Neural cell (in vitro differentiated cells): ENCODE data around the gene DPF3. TPM values are rescaled to one million over a fixed set of nuclear protein-coding genes. Genes with fewer than 3 reads are reported as not detected.

Source experiments
- H2AFZ ChIP-seq: fragments of 200-600, 300-800 bp; sonication (generic), shearing (Covaris generic); 2 replicates; pipeline ENCODE4 v1.6.0; 2014; ENCODE audit warnings: low read depth, mild to moderate bottlenecking, antibody characterized with exemption, low read length, moderate library complexity
- H3F3A ChIP-seq: fragments of 200-600 bp; shearing (Covaris generic); 2 replicates; pipeline ENCODE4 v1.6.1; 2016; ENCODE audit warnings: mild to moderate bottlenecking, moderate library complexity, mixed read lengths, antibody characterized with exemption, low read length; ENCODE audit not compliant: insufficient read depth, poor library complexity, severe bottlenecking
- H3K27ac ChIP-seq: fragments of 200-600, 300-800 bp; sonication (generic), shearing (Covaris generic); 2 replicates; pipeline ENCODE4 v1.5.1; 2014; ENCODE audit warnings: mild to moderate bottlenecking, low read length, moderate library complexity
- H3K27me3 ChIP-seq: fragments of 300-800, 200-600 bp; sonication (generic), shearing (Covaris generic); 2 replicates; pipeline ENCODE4 v1.6.0; 2014; ENCODE audit warnings: mild to moderate bottlenecking, low read depth, low read length, moderate library complexity; ENCODE audit not compliant: insufficient read depth
- H3K36me3 ChIP-seq: fragments of 300-800, 200-600 bp; sonication (generic), shearing (Covaris generic); 2 replicates; pipeline ENCODE4 v1.5.1; 2014; ENCODE audit warnings: mild to moderate bottlenecking, antibody characterized with exemption, low read length, moderate library complexity; ENCODE audit not compliant: insufficient read depth
- H3K4me2 ChIP-seq: fragments of 300-800, 200-600 bp; sonication (generic), shearing (Covaris generic); 2 replicates; pipeline ENCODE4 v1.6.0; 2014; ENCODE audit warnings: mild to moderate bottlenecking, low read length
- H3K4me3 ChIP-seq: fragments of 300-800, 200-600 bp; sonication (generic), shearing (Covaris generic); 2 replicates; pipeline ENCODE4 v1.5.1; 2014; ENCODE audit warnings: mild to moderate bottlenecking, low read length, moderate library complexity
- H3K79me2 ChIP-seq: fragments of 200-600 bp; shearing (Covaris generic); replicated peaks from 2 replicates; pipeline ENCODE4 v1.6.0; 2014; ENCODE audit warnings: mild to moderate bottlenecking, low read length, moderate library complexity; ENCODE audit not compliant: insufficient read depth
- H3K9ac ChIP-seq: fragments of 300-800, 200-600 bp; sonication (generic), shearing (Covaris generic); 2 replicates; pipeline ENCODE4 v1.6.1; 2016; ENCODE audit warnings: mild to moderate bottlenecking, low read length, mixed read lengths
- H3K9me2 ChIP-seq: fragments of 200-600 bp; shearing (Covaris generic); 2 replicates; pipeline ENCODE4 v1.6.1; 2016; ENCODE audit warnings: mild to moderate bottlenecking, low read length, mixed read lengths; ENCODE audit not compliant: insufficient read depth
- H3K9me3 ChIP-seq: fragments of 200-600, 300-800 bp; sonication (generic), shearing (Covaris generic); 2 replicates; pipeline ENCODE4 v1.6.1; 2016; ENCODE audit warnings: mild to moderate bottlenecking, mixed run types, low read length, moderate library complexity, mixed read lengths
- H4K20me1 ChIP-seq: fragments of 200-600 bp; shearing (Covaris generic); 2 replicates; pipeline ENCODE4 v1.6.1; 2016; ENCODE audit warnings: mild to moderate bottlenecking, mixed run types; ENCODE audit not compliant: insufficient read depth
- EP300 ChIP-seq: fragments of 450-650 bp; conservative IDR thresholded peaks from 2 replicates; pipeline ENCODE4 v1.6.1; 2014; ENCODE audit warnings: antibody characterized with exemption, mild to moderate bottlenecking, moderate library complexity; ENCODE audit not compliant: poor library complexity, severe bottlenecking
- EZH2 ChIP-seq: fragments of 200-600, 300-800 bp; shearing (Covaris generic), sonication (generic); IDR thresholded peaks from 2 replicates; pipeline ENCODE4 v1.6.1; 2014; ENCODE audit warnings: antibody characterized with exemption, low read length, borderline replicate concordance, mild to moderate bottlenecking; ENCODE audit not compliant: insufficient read depth, poor library complexity, severe bottlenecking
- MXI1 ChIP-seq: fragments of 450-650 bp; conservative IDR thresholded peaks from 2 replicates; pipeline ENCODE4 v1.6.1; 2014; ENCODE audit warnings: antibody characterized with exemption, mild to moderate bottlenecking; ENCODE audit not compliant: poor library complexity, severe bottlenecking
- POLR2AphosphoS5 ChIP-seq: IDR thresholded peaks from 2 replicates; pipeline ENCODE4 v1.6.1; 2012
- RAD21 ChIP-seq: fragments of 450-650 bp; conservative IDR thresholded peaks from 2 replicates; pipeline ENCODE4 v1.6.1; 2014; ENCODE audit warnings: antibody characterized with exemption, mild to moderate bottlenecking, moderate library complexity
- REST ChIP-seq: IDR thresholded peaks from 2 replicates; pipeline ENCODE4 v1.6.1; 2012; ENCODE audit warnings: borderline replicate concordance
- SMC3 ChIP-seq: fragments of 450-650 bp; conservative IDR thresholded peaks from 2 replicates; pipeline ENCODE4 v1.6.1; 2014; ENCODE audit warnings: antibody characterized with exemption, mild to moderate bottlenecking, moderate library complexity; ENCODE audit not compliant: poor library complexity
- TAF1 ChIP-seq: IDR thresholded peaks from 2 replicates; pipeline ENCODE4 v1.6.1; 2012; ENCODE audit warnings: low read depth
- polyA plus RNA-seq: library from polyadenylated mRNA; depleted of rRNA; stranded (reverse); fragments of >200 nt; gene quantifications from 2 replicates; pipeline ENCODE4 v1.2.3, GENCODE V29; 2014
- TF ChIP-seq, protein P1 (sequence below): fragments of 450-650 bp; IDR thresholded peaks from 2 replicates; pipeline ENCODE4 v1.5.1; 2014; ENCODE audit warnings: antibody characterized with exemption, mild to moderate bottlenecking, moderate library complexity; ENCODE audit not compliant: poor library complexity, severe bottlenecking

The DPF3 gene
- polyA plus RNA-seq, 1 donor from 2014 or later: 2.9 TPM

- Histone ChIP-seq H2AFZ (no peak overlapping the region), H3K9me2 (no peaks in the 10 kb centered on the region), H3F3A (no peaks in the 10 kb centered on the region), H4K20me1 (no peaks in the 10 kb centered on the region), H3K9ac (no peak overlapping the region), H3K36me3 (no peaks in the 10 kb centered on the region), H3K4me3 (no peak overlapping the region), H3K4me2 (no peak overlapping the region), H3K27ac (no peak overlapping the region), H3K79me2 (no peaks in the 10 kb centered on the region), H3K9me3 (no peaks in the 10 kb centered on the region), H3K27me3 (no peaks in the 10 kb centered on the region)
- no peak for TF ChIP-seq EZH2
- TF ChIP-seq SMC3: no peak
- TF ChIP-seq RAD21: no peak
- no peak for TF ChIP-seq EP300
- TF ChIP-seq MXI1: no peak
- TF ChIP-seq, protein P1, sequence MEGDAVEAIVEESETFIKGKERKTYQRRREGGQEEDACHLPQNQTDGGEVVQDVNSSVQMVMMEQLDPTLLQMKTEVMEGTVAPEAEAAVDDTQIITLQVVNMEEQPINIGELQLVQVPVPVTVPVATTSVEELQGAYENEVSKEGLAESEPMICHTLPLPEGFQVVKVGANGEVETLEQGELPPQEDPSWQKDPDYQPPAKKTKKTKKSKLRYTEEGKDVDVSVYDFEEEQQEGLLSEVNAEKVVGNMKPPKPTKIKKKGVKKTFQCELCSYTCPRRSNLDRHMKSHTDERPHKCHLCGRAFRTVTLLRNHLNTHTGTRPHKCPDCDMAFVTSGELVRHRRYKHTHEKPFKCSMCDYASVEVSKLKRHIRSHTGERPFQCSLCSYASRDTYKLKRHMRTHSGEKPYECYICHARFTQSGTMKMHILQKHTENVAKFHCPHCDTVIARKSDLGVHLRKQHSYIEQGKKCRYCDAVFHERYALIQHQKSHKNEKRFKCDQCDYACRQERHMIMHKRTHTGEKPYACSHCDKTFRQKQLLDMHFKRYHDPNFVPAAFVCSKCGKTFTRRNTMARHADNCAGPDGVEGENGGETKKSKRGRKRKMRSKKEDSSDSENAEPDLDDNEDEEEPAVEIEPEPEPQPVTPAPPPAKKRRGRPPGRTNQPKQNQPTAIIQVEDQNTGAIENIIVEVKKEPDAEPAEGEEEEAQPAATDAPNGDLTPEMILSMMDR: no peak
- no peak for TF ChIP-seq POLR2AphosphoS5
- no peak for TF ChIP-seq REST
- no peak for TF ChIP-seq TAF1
Observed at GRCh38 chr14:72644758-72645489, 249.0 kb downstream of the DPF3 start.

GRCh38 chr14:72644038-72644437 lies 249.9 kb downstream of the DPF3 start:
- TF ChIP-seq MXI1 (no peak), EZH2 (no peak), EP300 (no peak), RAD21 (no peak), SMC3 (no peak), REST (no peak)
- TF ChIP-seq, protein P1: no peak
- H3K4me2 ChIP-seq: no peak overlapping the region
- no peaks in the 10 kb centered on the region for H3K9me3 ChIP-seq
- H3K27ac ChIP-seq: no peak overlapping the region
- H3K9me2 ChIP-seq: no peaks in the 10 kb centered on the region
- no peaks in the 10 kb centered on the region for H3K36me3 ChIP-seq
- no peak overlapping the region for H3K9ac ChIP-seq
- H3K79me2 ChIP-seq: no peaks in the 10 kb centered on the region
- no peak overlapping the region for H2AFZ ChIP-seq
- no peaks in the 10 kb centered on the region for H4K20me1 ChIP-seq
- no peak overlapping the region for H3K4me3 ChIP-seq
- H3K27me3 ChIP-seq: no peaks in the 10 kb centered on the region
- H3F3A ChIP-seq: no peaks in the 10 kb centered on the region
